NCI-H1048 (cell line): ENCODE results near the gene HEPH.
"Not testable (repeated sequence)": the region's sequence is repeated elsewhere in the genome, so short reads cannot be mapped to it uniquely, and the experiment has no call there.

ENCODE experiments used
- DNase-seq: peaks from one replicate; lab custom pipeline; 2025; lab: John Stamatoyannopoulos, UW

The HEPH gene, protein sequence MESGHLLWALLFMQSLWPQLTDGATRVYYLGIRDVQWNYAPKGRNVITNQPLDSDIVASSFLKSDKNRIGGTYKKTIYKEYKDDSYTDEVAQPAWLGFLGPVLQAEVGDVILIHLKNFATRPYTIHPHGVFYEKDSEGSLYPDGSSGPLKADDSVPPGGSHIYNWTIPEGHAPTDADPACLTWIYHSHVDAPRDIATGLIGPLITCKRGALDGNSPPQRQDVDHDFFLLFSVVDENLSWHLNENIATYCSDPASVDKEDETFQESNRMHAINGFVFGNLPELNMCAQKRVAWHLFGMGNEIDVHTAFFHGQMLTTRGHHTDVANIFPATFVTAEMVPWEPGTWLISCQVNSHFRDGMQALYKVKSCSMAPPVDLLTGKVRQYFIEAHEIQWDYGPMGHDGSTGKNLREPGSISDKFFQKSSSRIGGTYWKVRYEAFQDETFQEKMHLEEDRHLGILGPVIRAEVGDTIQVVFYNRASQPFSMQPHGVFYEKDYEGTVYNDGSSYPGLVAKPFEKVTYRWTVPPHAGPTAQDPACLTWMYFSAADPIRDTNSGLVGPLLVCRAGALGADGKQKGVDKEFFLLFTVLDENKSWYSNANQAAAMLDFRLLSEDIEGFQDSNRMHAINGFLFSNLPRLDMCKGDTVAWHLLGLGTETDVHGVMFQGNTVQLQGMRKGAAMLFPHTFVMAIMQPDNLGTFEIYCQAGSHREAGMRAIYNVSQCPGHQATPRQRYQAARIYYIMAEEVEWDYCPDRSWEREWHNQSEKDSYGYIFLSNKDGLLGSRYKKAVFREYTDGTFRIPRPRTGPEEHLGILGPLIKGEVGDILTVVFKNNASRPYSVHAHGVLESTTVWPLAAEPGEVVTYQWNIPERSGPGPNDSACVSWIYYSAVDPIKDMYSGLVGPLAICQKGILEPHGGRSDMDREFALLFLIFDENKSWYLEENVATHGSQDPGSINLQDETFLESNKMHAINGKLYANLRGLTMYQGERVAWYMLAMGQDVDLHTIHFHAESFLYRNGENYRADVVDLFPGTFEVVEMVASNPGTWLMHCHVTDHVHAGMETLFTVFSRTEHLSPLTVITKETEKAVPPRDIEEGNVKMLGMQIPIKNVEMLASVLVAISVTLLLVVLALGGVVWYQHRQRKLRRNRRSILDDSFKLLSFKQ

DNA sequence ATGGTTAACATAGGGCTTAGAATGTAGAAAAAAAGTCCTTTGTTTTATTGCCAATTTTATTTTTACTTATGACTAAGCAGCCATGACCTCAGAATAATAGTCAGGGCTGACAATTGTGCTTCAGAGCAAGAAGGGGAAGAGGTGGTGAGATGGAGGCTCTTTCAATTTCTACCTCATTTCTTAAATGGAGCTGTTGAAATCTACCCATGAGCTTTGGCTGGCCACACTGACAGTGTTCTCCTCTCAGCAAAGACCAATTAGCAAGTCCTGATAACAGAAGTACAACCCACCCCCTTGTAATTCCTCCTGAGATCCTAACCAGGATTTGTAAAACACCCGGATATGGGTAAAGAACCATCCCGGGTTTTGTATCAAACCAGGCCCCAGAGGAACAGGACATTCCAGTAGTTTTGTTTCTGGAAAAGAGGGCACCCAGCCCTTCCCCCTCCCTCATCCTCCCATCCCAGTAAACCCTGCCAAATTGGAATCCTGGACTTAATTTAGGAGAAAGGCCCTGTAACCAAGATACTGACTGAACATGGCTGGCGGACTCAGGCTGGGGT, at the start of gene HEPH:
Gene HEPH, plus strand, starts transcription at position 399 of the 563 bp plus-strand sequence. CDS start 6,324 bp downstream, outside the sequence.
- DNase-seq = no peak

GRCh38 chrX:66118722-66119121, 45.3 kb upstream of the HEPH start:
- not testable (repeated sequence) for DNase-seq

- DNase-seq = not testable (repeated sequence)
Measured at GRCh38 chrX:66121354-66121753, 42.7 kb upstream of the HEPH start.

DNA sequence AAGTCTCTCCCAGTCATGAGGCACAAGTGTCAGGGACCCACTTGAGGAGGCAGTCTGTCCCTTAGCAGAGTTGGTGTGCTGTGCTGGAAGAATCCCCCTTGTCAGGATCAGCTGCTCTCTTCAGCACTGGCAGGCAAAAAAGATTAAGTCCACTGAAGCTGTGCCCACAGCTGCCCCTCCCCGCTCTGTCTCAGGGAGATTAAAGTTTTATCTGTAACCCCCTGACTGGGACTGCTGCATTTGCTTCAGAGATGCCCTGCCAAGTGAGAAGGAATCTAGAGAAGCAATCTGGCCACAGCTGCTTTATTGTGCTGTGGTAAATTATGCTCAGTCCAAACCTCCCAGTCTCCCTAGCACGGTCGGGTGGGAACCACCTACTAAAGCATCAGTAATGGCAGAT, 37.4 kb upstream of the HEPH start:
- no peak for DNase-seq

GRCh38 chrX:66130469-66130868, 33.6 kb upstream of the HEPH start:
- no peak for DNase-seq

DNA sequence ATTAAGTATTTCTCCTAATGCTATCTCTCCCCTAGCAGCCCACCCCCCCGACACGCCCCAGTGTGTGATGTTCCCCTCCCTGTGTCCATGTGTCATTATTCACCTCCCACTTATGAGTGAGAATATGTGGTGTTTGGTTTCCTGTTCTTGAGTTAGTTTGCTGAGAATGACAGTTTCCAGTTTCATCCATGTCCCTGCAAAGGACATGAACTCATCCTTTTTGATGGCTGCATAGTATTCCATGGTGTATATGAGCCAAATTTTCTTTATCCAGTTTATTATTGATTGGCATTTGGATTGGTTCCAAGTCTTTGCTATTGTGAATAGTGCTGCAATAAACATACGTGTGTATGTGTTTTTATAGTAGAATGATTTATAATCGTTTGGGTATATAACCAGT, 28.8 kb upstream of the HEPH start:
- DNase-seq = not testable (repeated sequence)

GRCh38 chrX:66142351-66142750, 21.7 kb upstream of the HEPH start:
- no peak for DNase-seq

DNA sequence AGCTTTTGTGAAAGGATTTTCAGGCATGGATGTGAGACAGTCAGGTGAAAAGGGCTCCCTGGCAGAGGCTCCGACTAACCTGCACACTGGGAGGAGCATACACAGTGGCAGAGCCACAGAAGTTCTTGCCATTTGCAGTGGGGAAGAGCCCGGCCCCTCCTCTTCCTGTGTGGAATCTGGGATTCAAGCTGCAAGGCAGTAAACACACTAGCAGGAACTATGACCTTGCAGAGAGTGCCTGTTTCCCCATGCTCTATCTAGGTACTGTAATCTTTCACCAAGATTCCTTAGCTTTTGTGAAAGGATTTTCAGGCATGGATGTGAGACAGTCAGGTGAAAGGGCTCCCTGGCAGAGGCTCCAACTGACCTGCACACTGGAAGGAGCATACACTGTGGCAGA, 19.8 kb upstream of the HEPH start:
- no peak for DNase-seq

GRCh38 chrX:66149519-66149918, 14.5 kb upstream of the HEPH start:
- DNase-seq = no peak

DNA sequence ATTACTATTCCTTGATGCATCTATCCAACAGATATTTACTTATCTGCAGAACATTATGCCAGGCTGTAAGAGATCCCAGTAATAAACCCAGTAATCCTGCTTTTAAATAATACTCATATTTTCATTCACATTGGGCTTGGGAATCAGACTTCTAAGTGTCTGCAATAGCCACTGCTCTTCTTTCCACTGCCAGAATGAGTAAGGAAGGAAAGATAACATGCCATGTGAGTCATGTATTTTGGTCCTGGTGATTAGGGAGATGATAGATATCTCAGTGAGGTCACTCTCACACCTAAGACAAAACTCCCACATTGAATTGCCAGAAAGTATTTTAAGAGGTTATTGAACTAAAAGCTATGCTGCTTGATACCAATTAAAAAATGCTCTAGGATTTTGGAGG, 13.9 kb upstream of the HEPH start:
- no peak for DNase-seq

DNA sequence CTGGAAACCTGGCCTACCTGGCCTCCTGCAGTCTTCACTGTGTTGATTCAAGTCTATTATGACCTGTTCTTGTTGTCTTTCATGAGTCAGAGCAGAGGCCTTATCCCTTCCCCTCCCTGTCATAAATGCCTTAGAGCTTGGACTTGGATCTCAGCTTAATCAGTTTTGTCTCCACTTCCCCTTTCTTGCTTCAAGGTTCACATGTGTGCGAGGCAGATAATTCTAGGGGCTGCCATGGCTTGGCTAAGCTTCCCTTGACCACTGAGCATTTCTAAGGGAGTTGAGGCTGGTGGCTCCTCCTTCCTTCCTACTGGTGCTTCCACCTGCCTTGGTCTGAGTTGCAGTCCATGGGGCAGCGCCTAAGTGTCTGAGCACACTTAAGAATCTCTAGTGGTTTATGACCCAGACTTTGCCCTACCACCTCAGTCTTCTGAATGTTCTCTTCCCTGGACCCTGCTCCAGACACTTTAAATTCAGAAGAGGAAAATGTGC, 1.7 kb upstream of the HEPH start:
- no peak for DNase-seq

DNA sequence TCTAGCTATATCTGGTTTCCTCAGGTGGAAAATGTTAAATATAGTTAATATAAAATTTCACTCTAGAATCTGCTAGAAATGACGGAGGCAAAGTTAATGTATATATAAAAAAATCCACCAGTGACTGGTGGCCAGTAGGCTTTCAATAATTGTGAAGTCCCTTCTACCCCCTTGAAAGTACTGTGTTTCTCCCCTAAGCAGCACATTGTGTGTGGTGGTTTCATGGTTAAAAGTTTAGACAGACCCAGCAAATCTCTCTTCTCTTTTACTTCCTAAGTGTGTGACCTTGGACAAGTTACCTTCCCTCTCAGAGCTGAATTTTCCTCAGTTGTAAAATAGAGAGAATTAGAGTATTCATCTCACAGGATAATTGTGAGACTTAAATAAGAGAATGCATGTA, 600 bp upstream of the HEPH start:
- DNase-seq = no peak

DNA sequence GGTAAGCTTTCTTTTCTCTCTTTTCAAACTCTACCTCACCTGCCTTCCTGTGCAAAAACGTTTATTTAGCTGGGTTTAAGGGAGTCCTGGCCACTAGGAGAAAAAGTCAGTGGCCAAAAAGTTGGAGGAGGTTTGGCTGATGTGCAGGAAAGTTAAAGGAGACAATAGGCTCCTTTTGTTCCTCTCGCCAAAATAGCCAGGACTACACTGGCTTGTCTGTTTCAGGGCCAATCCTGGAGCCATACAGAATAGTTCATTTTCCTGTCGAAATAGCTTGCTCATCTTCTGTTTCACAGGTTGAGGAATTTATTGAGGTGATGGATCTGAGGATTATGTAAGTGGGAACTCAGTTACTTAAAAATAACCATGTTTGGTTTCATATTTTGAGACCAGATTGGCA, 423 bp downstream of the HEPH start:
- DNase-seq = no peak

GRCh38 chrX:66164931-66165330, 884 bp downstream of the HEPH start:
- no peak for DNase-seq

DNA sequence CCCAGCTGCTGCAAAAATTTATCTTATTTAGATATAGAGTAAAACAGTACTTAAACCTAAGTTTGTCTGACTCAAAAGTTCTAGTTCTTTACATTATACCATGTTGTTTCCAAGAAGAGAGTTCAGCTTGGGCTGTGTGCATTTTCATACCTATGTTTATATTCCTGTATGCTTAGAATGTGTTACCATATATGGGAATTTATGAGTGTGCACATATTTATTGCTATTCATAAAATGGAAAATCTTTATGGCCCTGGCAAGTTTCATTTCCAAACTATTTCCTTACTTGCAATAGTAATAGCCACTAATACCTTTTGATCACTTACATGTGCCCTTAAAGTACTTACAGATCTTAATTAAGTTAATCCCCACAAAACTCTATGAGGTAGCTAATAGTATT, 2.6 kb downstream of the HEPH start:
- no peak for DNase-seq

DNA sequence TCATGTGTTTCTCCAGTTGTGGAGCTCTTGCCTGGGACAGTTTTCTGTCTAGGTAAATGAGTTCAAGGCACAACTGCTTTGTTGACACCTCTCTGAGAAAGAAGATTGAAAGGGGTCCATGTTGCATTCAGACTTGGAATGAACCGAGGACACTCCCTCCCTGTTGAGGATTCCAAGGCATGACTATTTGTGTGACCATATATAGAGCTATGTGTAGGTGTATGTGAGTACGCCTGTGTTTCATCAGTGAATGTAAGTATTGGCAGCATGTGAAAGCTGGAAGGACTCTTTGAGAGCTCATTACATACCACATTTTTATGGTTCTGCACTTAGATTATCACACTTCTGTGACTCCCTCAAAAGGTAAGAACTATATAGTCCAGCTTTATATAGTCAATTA, 3.4 kb downstream of the HEPH start:
- DNase-seq = no peak

DNA sequence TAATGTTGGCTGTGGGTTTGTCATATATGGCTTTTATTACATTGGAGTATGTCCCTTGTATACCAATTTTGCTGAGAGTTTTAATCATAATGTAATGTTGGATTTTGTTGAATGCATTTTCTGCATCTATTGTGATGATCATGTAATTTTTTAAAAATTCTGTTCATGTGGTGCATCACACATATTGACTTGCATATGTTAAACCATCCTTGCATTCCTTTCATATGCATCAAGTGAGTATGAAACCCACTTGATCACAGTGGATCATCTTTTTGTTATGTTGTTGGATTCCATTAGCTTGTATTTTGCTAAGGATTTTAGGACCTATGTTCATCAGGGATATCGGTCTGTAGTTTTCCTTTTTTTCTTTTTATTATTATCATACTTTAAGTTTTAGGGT, 12.1 kb downstream of the HEPH start:
- no peak for DNase-seq

DNA sequence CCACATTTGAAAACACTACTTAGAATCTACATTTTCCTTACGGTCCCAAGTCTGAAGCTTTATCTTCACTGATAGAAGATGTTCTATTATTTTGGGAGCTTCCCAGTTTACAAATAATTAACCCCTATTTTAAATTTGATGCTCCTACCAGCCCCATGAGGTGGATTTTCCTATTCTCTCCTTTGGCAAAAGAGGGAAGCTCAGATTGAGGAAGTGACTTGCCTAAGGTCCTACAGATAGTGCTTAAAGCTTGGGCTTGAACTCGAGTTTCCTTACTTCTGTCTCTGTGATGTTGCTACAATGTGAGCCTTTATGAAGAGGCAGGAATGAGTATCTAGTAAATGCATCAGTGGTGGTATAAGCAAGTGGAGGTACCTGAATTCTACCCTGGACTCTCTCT, 27.5 kb downstream of the HEPH start:
- no peak for DNase-seq

GRCh38 chrX:66193821-66194220, 29.8 kb downstream of the HEPH start:
- no peak for DNase-seq

DNA sequence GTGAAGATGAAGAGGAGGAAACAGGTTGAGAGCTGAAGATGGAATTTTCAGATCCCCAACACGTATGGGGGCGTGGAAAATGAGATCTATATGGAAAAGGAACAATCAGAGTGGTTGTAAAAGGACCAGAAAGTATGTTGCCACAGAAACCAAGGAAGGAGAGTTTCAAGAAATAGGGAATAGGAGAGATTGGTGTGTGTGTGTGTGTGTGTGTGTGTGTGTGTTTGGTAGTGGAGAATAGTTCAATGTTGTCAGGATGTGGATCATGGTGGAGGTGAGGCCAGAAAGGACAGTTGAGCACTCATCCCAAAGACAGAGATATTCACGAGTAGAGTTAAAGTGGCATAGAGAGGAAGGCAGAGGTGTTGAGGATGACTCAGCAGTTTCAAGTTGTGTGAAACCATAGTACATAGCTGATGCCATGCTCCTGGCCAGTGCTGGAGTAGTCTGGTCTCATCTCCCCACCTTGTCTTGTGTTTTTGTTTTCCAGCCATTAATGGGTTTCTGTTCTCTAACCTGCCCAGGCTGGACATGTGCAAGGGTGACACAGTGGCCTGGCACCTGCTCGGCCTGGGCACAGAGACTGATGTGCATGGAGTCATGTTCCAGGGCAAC, 36.1 kb downstream of the HEPH start:
- DNase-seq = no peak
